ENCODE results near the gene BMPR1B. TPM values are rescaled to one million over a fixed set of nuclear protein-coding genes. Genes with fewer than 3 reads are reported as not detected.

BMPR1B gene
- total RNA-seq, 2 experiments from 2014 or later = not detected

DNA sequence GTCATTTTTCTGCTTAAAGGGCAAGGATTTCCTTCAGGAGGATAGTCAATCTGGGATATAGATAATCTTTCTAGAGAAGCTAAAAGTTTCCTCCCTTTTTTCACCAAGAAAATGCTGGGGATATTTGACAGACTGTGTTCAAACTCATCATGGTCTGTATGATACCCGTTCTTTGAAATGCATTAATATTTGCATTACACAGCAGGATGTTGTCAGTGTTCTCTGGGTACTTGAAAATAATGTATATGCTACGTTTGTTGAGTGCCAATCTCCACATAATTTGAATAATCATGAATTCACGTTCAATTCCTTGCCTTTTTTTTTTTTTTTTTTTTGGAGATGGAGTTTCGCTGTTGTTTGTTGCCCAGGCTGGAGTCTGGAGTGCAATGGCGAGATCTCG is 18.0 kb upstream of the BMPR1B start:
- Mint-ChIP-seq H3K4me1 (no peaks in the 10 kb centered on the region), H3K9me3 (ENCODE audit: low read depth) (no peaks in the 10 kb centered on the region), H3K27me3 (peaks cover 4% of the 10 kb centered on the region), H3K4me3 (no peak overlapping the region), H3K36me3 (ENCODE audit: low read depth) (no peaks in the 10 kb centered on the region), H3K27ac (no peak overlapping the region)
- no peak for DNase-seq
- ATAC-seq = no peak
- CTCF ChIA-PET = no interaction called here
- POLR2A ChIA-PET = interaction anchor here (0.6 kb wide), 1 partner anchor 72 kb away, joined by 3 read pairs; no protein-coding TSS in a partner anchor
- intact Hi-C loops (cut with DNase I, micrococcal nuclease) = no loop called here

DNA sequence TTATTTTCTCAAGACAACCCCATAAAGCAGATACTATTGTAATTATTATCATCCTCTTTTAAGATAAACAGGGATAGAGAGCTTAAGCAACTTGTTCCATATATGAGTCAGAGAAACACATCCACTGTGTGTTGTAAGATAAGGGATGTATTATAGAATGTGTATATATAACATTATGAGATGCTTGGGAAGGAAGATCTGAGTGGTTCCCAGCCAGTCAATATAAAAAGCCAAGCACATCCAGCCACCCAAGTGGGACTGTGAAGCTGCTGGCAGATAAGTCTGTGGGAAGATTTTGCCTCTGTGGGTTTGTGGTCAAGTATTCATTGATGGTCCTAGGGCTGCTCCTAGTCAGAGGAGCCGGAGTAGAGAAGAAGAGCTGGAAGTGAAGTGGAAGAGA is 16.5 kb upstream of the BMPR1B start:
- peaks cover 6% of the 10 kb centered on the region for H3K27me3 Mint-ChIP-seq
- CTCF ChIA-PET = no interaction called here
- no peak overlapping the region for H3K4me3 Mint-ChIP-seq
- H3K27ac Mint-ChIP-seq = no peak overlapping the region
- H3K9me3 Mint-ChIP-seq (ENCODE audit: low read depth) = no peaks in the 10 kb centered on the region
- POLR2A ChIA-PET = interaction anchor here (0.6 kb wide), 1 partner anchor 801 kb away, joined by 3 read pairs; no protein-coding TSS in a partner anchor
- H3K4me1 Mint-ChIP-seq = no peaks in the 10 kb centered on the region
- ATAC-seq (no peak), DNase-seq (no peak)
- H3K36me3 Mint-ChIP-seq (ENCODE audit: low read depth) = no peaks in the 10 kb centered on the region
- intact Hi-C loops (cut with DNase I, micrococcal nuclease) = no loop called here

- Mint-ChIP-seq H3K9me3 (ENCODE audit: low read depth) (no peaks in the 10 kb centered on the region), H3K27ac (no peak overlapping the region), H3K4me3 (no peak overlapping the region), H3K36me3 (ENCODE audit: low read depth) (no peaks in the 10 kb centered on the region), H3K4me1 (no peaks in the 10 kb centered on the region), H3K27me3 (peaks cover 7% of the 10 kb centered on the region)
- ATAC-seq = no peak
- ChIA-PET CTCF (no interaction called here), POLR2A (no interaction called here)
- intact Hi-C loops (cut with DNase I, micrococcal nuclease) = no loop called here
- no peak for DNase-seq
Observed at GRCh38 chr4:94743838-94744237, 13.9 kb upstream of the BMPR1B start.

GRCh38 chr4:94744850-94745249 is 12.9 kb upstream of the BMPR1B start:
- no peak for ATAC-seq
- Mint-ChIP-seq H3K9me3 (ENCODE audit: low read depth) (no peaks in the 10 kb centered on the region), H3K27me3 (peaks cover 10% of the 10 kb centered on the region), H3K27ac (no peak overlapping the region), H3K36me3 (ENCODE audit: low read depth) (no peaks in the 10 kb centered on the region), H3K4me3 (no peak overlapping the region), H3K4me1 (no peaks in the 10 kb centered on the region)
- CTCF ChIA-PET = no interaction called here
- intact Hi-C loops (cut with DNase I, micrococcal nuclease) = no loop called here
- no peak for DNase-seq
- POLR2A ChIA-PET = no interaction called here

- no peaks in the 10 kb centered on the region for H3K4me1 Mint-ChIP-seq
- H3K4me3 Mint-ChIP-seq = no peak overlapping the region
- no peaks in the 10 kb centered on the region for H3K9me3 Mint-ChIP-seq (ENCODE audit: low read depth)
- intact Hi-C loops (cut with DNase I, micrococcal nuclease) = no loop called here
- peaks cover 8% of the 10 kb centered on the region for H3K27me3 Mint-ChIP-seq
- H3K36me3 Mint-ChIP-seq (ENCODE audit: low read depth) = no peaks in the 10 kb centered on the region
- ChIA-PET CTCF (no interaction called here), POLR2A (no interaction called here)
- no peak overlapping the region for H3K27ac Mint-ChIP-seq
- DNase-seq = no peak
- ATAC-seq = no peak
Observed at GRCh38 chr4:94746746-94747145, 11.0 kb upstream of the BMPR1B start.

GRCh38 chr4:94758141-94758699 is 465 bp downstream of the BMPR1B start:
- H3K4me3 Mint-ChIP-seq = peak overlapping the region; percentile 50
- H3K36me3 Mint-ChIP-seq (ENCODE audit: low read depth) = no peaks in the 10 kb centered on the region
- H3K27ac Mint-ChIP-seq = no peak overlapping the region
- peaks cover 8% of the 10 kb centered on the region for H3K4me1 Mint-ChIP-seq
- ChIA-PET CTCF (no interaction called here), POLR2A (no interaction called here)
- peak; percentile 30 for DNase-seq
- peaks cover 54% of the 10 kb centered on the region for H3K27me3 Mint-ChIP-seq
- ATAC-seq = peak; percentile 39
- intact Hi-C loops (cut with DNase I, micrococcal nuclease) = no loop called here
- no peaks in the 10 kb centered on the region for H3K9me3 Mint-ChIP-seq (ENCODE audit: low read depth)

DNA sequence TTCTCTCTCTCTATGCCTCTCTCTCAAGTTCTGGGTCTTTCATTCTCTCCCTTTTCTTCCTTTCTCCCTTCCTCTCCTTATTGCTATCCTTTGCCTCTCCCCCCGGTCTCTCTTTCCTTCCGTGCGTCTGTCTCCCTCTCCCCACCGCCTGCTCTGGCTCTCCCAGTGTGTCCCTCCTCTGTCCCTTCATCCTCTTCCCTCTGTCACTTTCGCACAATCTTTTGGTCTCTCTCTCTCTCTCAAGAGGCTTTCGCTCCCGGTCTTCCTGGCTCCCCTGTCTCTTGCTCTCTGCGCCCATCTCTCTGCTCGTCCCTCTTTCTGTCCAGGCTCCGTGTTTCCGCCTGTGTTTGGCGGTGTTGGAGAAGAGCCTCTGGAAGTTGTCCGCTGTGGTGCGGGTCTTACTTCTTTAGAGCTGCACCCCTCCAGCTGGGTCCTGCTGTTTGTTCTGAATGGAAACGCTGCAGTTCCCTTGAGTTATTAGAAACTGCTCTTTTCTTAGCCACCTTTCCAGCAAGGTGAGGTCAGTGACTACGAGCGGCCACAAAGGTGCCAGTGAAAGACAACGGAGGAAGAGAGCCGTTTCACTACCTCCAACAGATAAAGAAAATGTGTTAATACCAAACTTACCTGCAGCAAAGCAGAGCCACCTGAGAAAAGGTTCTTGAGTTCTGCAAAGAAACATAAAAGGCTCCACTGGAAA is 1.1 kb downstream of the BMPR1B start:
- H3K4me3 Mint-ChIP-seq = peak overlapping the region; percentile 50
- ChIA-PET CTCF (no interaction called here), POLR2A (no interaction called here)
- ATAC-seq (no peak), DNase-seq (peak; percentile 5)
- H3K9me3 Mint-ChIP-seq (ENCODE audit: low read depth) = no peaks in the 10 kb centered on the region
- H3K4me1 Mint-ChIP-seq = peaks cover 8% of the 10 kb centered on the region
- intact Hi-C loops (cut with DNase I, micrococcal nuclease) = no loop called here
- peaks cover 55% of the 10 kb centered on the region for H3K27me3 Mint-ChIP-seq
- H3K27ac Mint-ChIP-seq = no peak overlapping the region
- H3K36me3 Mint-ChIP-seq (ENCODE audit: low read depth) = no peaks in the 10 kb centered on the region

DNA sequence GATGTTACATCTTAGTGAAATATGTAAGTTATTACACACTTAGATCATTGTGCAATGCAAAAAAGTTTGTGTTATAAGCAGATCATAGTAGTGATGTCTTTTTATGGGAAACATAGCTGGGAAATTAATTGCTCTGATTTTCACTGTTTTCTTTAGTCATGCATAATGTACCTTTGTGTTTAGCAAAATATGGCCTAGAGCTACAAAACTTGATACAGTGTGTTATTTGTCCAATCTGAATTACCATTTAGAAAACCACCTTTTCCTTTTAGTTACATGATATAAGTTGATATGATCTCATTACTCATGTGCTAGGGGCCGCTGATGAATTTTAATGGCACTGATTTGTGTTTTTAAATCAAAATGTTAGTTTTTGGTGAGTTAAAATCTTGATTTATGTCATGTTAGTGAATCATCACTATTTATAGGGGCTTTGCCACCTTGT is 2.0 kb downstream of the BMPR1B start:
- Mint-ChIP-seq H3K36me3 (ENCODE audit: low read depth) (no peaks in the 10 kb centered on the region), H3K9me3 (ENCODE audit: low read depth) (no peaks in the 10 kb centered on the region), H3K27me3 (peaks cover 53% of the 10 kb centered on the region), H3K4me1 (peaks cover 8% of the 10 kb centered on the region), H3K4me3 (no peak overlapping the region), H3K27ac (no peak overlapping the region)
- intact Hi-C loops (cut with DNase I, micrococcal nuclease) = no loop called here
- DNase-seq (no peak), ATAC-seq (no peak)
- ChIA-PET CTCF (no interaction called here), POLR2A (no interaction called here)

DNA sequence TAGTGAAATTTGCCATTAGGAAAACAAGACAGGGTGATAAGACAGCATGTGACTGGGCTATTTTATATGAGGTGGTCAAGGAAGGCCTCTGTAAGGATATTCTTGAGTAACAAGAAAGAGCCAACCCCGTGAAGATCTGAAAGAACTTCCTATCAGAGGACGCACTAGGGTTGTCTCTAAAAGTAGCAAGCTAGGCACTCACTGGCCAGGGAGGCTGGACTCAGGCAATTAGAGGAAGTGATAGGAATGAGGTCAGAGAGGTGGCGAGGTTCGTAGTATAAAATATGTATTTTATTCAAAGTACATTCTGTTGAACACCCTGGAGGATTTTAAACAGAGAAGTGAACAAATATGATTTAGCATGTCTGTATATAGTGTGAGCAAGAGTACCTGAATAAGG is 4.6 kb downstream of the BMPR1B start:
- ChIA-PET POLR2A (no interaction called here), CTCF (no interaction called here)
- H3K4me3 Mint-ChIP-seq = no peak overlapping the region
- H3K27me3 Mint-ChIP-seq = peaks cover 40% of the 10 kb centered on the region
- no peak overlapping the region for H3K27ac Mint-ChIP-seq
- ATAC-seq = no peak
- H3K9me3 Mint-ChIP-seq (ENCODE audit: low read depth) = no peaks in the 10 kb centered on the region
- intact Hi-C loops (cut with DNase I, micrococcal nuclease) = no loop called here
- no peaks in the 10 kb centered on the region for H3K36me3 Mint-ChIP-seq (ENCODE audit: low read depth)
- peaks cover 7% of the 10 kb centered on the region for H3K4me1 Mint-ChIP-seq
- DNase-seq = no peak

DNA sequence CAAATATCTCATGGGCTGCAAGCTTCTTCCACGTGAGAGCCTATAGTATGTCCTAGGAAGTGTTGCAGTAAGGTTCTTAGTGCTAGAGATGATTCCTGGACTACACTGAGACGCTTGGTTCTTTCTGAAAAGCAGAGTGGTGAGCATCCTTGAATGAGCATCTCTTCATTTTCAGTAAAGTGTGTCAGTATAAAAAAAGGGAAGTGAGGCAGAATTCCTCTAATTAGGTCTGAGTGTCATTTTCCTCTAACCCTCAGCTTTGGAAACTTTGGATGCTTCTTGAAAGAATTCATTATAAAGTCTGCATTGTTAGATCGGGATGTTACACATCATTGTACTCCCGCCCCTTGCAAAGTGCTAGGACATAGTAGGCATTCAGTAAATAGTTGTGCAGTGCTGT is 5.2 kb downstream of the BMPR1B start:
- POLR2A ChIA-PET = interaction anchor here (0.5 kb wide), 1 partner anchor 66 kb away, joined by 3 read pairs; no protein-coding TSS in a partner anchor
- no peak for DNase-seq
- intact Hi-C loops (cut with DNase I, micrococcal nuclease) = no loop called here
- H3K27me3 Mint-ChIP-seq = peaks cover 39% of the 10 kb centered on the region
- H3K27ac Mint-ChIP-seq = no peak overlapping the region
- H3K9me3 Mint-ChIP-seq (ENCODE audit: low read depth) = no peaks in the 10 kb centered on the region
- no peak for ATAC-seq
- peaks cover 5% of the 10 kb centered on the region for H3K4me1 Mint-ChIP-seq
- no peak overlapping the region for H3K4me3 Mint-ChIP-seq
- H3K36me3 Mint-ChIP-seq (ENCODE audit: low read depth) = no peaks in the 10 kb centered on the region
- CTCF ChIA-PET = no interaction called here

- Mint-ChIP-seq H3K9me3 (ENCODE audit: low read depth) (no peaks in the 10 kb centered on the region), H3K4me3 (no peak overlapping the region), H3K36me3 (ENCODE audit: low read depth) (no peaks in the 10 kb centered on the region), H3K27ac (no peak overlapping the region), H3K4me1 (peaks cover 5% of the 10 kb centered on the region), H3K27me3 (peaks cover 41% of the 10 kb centered on the region)
- intact Hi-C loops (cut with DNase I, micrococcal nuclease) = no loop called here
- CTCF ChIA-PET = no interaction called here
- no peak for ATAC-seq
- DNase-seq = no peak
- POLR2A ChIA-PET = no interaction called here
Observed at GRCh38 chr4:94763500-94763899, 5.7 kb downstream of the BMPR1B start.

- Mint-ChIP-seq H3K27me3 (peaks cover 35% of the 10 kb centered on the region), H3K4me1 (no peaks in the 10 kb centered on the region), H3K36me3 (ENCODE audit: low read depth) (no peaks in the 10 kb centered on the region), H3K4me3 (no peak overlapping the region), H3K27ac (no peak overlapping the region), H3K9me3 (ENCODE audit: low read depth) (no peaks in the 10 kb centered on the region)
- DNase-seq = no peak
- ATAC-seq = no peak
- intact Hi-C loops (cut with DNase I, micrococcal nuclease) = no loop called here
- ChIA-PET CTCF (no interaction called here), POLR2A (no interaction called here)
Observed at GRCh38 chr4:94764069-94764468, 6.3 kb downstream of the BMPR1B start.
